D721Med (cell line): Measurements from ENCODE around the gene LSS.

ENCODE experiments used
- DNase-seq: peaks from one replicate; pipeline ENCODE4 v3.0.0; 2011; ENCODE audit warnings: low spot score; ENCODE audit not compliant: insufficient read length
- FAIRE-seq: peaks from 2 replicates; lab custom pipeline; 2011; peaks lifted over from hg19 to GRCh38; lab: Jason Lieb, UNC
- CTCF ChIP-seq: IDR thresholded peaks from 2 replicates; pipeline ENCODE4 v1.5.1; 2012; ENCODE audit warnings: mild to moderate bottlenecking, control low read depth; ENCODE audit not compliant: insufficient read depth; ENCODE audit errors: missing control alignments

The LSS gene

DNA sequence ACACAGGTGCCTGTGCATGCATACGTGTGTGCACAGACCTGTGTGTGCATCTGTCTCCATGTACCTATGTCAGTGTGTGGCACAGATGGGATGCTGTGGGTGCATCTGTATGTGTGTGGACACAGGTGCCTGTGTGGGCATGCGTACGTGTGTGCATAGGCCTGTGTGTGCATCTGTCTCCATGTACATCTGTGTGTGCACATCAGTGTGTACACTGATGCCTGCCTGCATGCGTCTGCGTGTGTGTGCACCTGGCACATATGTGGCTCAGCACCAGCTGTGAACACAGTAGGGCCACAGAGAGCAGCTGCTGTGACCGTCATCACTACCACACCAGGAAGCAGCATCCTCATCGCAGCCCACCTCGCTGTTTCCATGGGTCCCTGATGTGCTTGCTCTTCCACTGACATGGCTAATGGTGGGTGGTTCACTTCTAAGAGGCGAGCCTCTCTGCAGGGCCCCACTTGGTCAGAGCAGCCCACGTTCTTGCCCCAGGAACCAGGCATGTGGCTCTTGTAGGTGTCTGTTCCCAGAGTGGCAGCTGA lies 34.7 kb downstream of the LSS start:
- TF ChIP-seq CTCF: no peak
- DNase-seq (no peak), FAIRE-seq (no peak)

DNA sequence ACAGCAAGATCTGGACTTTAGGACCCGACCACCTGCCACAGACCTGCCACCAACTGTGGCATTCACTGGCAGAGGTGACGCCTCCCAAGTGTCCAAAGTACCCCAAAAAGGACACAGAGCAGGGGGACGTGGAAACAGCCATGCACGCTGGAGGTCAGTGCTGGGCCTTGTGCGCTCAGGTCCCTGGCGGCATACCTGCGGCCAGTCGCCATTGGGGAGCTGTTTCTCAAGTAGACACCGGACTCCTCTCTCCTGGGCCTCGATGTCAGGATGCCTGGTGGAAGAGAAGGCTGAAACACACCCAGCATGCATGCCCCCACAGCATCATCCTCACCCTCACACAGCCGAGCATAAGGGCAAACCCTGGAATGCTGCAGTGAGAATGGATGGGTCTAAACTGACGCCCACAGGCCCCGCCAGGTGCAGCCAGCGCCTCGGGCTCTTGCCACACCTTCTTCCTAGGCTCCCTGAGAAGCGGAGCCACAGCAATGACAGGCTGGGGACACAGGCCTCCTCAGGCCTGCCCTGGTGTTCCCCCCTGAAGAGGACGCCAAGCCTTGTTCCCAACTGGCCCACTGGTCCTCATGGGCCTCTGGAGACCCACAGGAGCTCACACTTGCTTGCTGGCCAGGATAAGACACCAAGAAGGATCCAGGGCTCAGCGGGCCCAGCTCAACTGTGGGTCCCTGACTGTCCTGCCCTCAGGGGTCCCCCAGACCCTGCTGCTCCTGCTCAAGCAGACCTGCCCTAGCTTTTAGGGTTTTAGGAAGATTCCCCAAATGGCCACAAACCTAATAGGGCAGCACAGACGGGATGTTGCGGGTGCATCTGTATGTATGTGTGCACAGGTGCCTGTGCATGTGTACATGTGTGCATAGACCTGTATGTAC lies 36.6 kb downstream of the LSS start:
- TF ChIP-seq CTCF: no peak
- DNase-seq: no peak
- no peak for FAIRE-seq

GRCh38 chr21:46191257-46191685 lies 37.3 kb downstream of the LSS start:
- TF ChIP-seq CTCF: no peak
- DNase-seq (no peak), FAIRE-seq (no peak)

DNA sequence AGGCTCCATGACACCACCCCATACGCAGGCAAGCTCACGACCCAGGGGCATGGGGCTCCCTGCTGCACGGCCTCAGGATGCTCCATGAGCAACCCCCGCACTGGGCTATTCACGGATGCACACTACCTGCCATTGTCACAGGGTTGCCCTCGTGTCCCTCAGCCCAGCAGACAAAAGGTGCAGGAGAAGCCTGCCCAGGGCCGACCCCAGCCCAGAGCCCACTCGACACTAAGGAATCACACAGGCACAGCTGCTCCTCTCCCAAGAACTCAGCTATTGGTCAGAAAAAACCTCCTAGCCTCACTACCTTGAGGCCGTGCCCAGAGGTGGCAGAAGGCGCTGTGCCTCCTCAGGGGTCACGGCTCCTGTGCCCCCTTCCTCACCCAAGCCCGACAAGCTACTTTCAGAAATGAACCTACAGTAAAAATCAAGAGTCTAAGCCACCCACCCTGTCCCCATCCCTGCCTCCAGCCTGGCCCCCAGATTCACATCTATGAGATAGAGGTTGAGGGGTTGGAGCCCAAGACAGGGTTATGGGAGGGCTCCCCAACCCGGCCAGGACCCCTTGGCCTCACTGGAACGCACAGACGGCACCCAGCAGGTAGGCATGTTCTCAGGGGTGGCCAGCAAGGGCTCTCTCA lies 38.0 kb downstream of the LSS start:
- no peak for TF ChIP-seq CTCF
- DNase-seq (no peak), FAIRE-seq (no peak)

- no peak for FAIRE-seq
- no peak for TF ChIP-seq CTCF
- no peak for DNase-seq
Observed at GRCh38 chr21:46189959-46190490, 38.5 kb downstream of the LSS start.

DNA sequence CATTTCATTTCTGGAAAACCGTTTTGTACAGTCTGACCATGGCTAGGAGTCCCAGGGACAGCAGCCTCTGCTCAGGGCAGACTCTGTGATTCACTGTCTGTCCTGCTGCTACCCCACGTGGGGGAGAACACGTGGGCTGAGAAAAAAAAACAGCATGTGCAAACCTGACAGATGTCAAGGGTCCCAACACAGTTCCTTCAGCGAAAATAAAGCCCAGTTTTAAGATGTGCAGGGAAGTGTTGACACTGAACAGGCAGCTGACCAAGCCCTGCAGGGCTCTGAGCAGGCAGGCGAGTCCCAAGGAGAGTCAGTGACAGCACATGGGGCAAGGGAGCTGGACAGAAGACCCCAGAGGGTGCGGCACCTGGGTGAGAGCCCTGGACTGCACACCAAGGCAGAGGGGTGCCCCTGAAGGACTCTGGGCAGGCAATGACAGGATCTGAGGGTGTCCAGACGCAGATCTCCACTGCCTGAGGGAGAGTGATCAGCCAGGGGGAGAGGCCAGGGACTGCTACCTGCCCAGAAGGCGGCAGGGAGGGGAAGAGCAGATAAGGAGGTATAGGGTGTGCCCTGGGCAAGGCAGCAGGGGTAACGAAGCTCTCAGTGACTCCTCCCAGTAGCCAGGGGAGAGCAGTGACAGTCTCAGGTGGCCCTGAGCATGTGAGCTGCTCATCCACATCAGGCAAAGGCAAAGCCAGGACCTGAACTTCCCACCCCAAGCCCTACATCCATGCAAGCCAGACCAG lies 39.2 kb downstream of the LSS start:
- DNase-seq: no peak
- TF ChIP-seq CTCF: no peak
- FAIRE-seq: no peak
